ENCODE data around the gene ETV3L.

- TF ChIP-seq CTCF (IDR thresholded peaks at IDR 0.05): no peak
- TF ChIP-seq POLR2A (IDR thresholded peaks at IDR 0.05): no peak
Observed at GRCh38 chr1:157081707-157082106, 17.9 kb downstream of the ETV3L start.

All from body of pancreas (tissue), 4 donors.